SK-N-SH treated with all-trans-retinoic acid at 6 μM for 48 hours (cell line): Measurements from ENCODE around the gene FNDC11.

Experiments used
- ATAC-seq: fragments of 200-7000 bp; cut with Tn5 transposase; 3 replicates; pipeline ENCODE4 v1.9.1; 2020; ENCODE audit warnings: mild to moderate bottlenecking, moderate library complexity
- ARNTL ChIP-seq: fragments of 450-650 bp; formaldehyde crosslinking; IDR thresholded peaks from 2 replicates; pipeline ENCODE4 v1.5.0; 2020; ENCODE audit warnings: low read depth, mild to moderate bottlenecking, moderate library complexity, borderline replicate concordance
- BACH2 ChIP-seq: fragments of 250-450 bp; sonication (Bioruptor Pico); IDR thresholded peaks from 2 replicates; pipeline ENCODE4 v1.9.0; 2021; ENCODE audit warnings: mild to moderate bottlenecking, borderline replicate concordance
- CREB5 ChIP-seq: fragments of 250-450 bp; sonication (Bioruptor Pico); IDR thresholded peaks from 2 replicates; pipeline ENCODE4 v1.5.1; 2020; ENCODE audit warnings: low read depth, mild to moderate bottlenecking, moderate library complexity
- CSDC2 ChIP-seq: fragments of 250-450 bp; sonication (Bioruptor Pico); IDR thresholded peaks from 2 replicates; pipeline ENCODE4 v1.5.0; 2020; ENCODE audit warnings: mild to moderate bottlenecking, moderate library complexity
- CSRNP3 ChIP-seq: fragments of 250-450 bp; sonication (Bioruptor Pico); IDR thresholded peaks from 2 replicates; pipeline ENCODE4 v1.5.1; 2021; ENCODE audit warnings: mild to moderate bottlenecking, moderate library complexity
- ESRRG ChIP-seq: fragments of 250-450 bp; sonication (Bioruptor Pico); IDR thresholded peaks from 2 replicates; pipeline ENCODE4 v1.6.1; 2021; ENCODE audit warnings: mild to moderate bottlenecking
- GLIS3 ChIP-seq: fragments of 250-450 bp; sonication (Bioruptor Pico); IDR thresholded peaks from 2 replicates; pipeline ENCODE4 v1.5.0; 2020; ENCODE audit warnings: mild to moderate bottlenecking, moderate library complexity
- ISL1 ChIP-seq: fragments of 250-450 bp; sonication (Bioruptor Pico); IDR thresholded peaks from 2 replicates; pipeline ENCODE4 v2.1.2; 2022; ENCODE audit warnings: mild to moderate bottlenecking, moderate library complexity
- OSR1 ChIP-seq: fragments of 250-450 bp; sonication (Bioruptor Pico); IDR thresholded peaks from 2 replicates; pipeline ENCODE4 v1.8.0; 2022; ENCODE audit warnings: moderate library complexity, mild to moderate bottlenecking, inconsistent platforms
- PATZ1 ChIP-seq: fragments of 250-450 bp; sonication (Bioruptor Pico); IDR thresholded peaks from 2 replicates; pipeline ENCODE4 v1.8.0; 2020; ENCODE audit warnings: mild to moderate bottlenecking, moderate library complexity, borderline replicate concordance
- POU6F1 ChIP-seq: fragments of 250-450 bp; sonication (Bioruptor Pico); IDR thresholded peaks from 2 replicates; pipeline ENCODE4 v1.8.0; 2021; ENCODE audit warnings: low read depth, mild to moderate bottlenecking, moderate library complexity, borderline replicate concordance
- PPARA ChIP-seq: fragments of 250-450 bp; sonication (Bioruptor Pico); IDR thresholded peaks from 2 replicates; pipeline ENCODE4 v1.5.0; 2020; ENCODE audit warnings: mild to moderate bottlenecking, borderline replicate concordance
- RARB ChIP-seq: fragments of 250-450 bp; sonication (Bioruptor Pico); IDR thresholded peaks from 2 replicates; pipeline ENCODE4 v1.8.0; 2021; ENCODE audit warnings: mild to moderate bottlenecking, moderate library complexity
- SNAI2 ChIP-seq: fragments of 250-450 bp; sonication (Bioruptor Pico); IDR thresholded peaks from 2 replicates; pipeline ENCODE4 v1.5.0; 2020; ENCODE audit warnings: mild to moderate bottlenecking, moderate library complexity
- TCF4 ChIP-seq: fragments of 250-450 bp; sonication (Bioruptor Pico); IDR thresholded peaks from 2 replicates; pipeline ENCODE4 v1.8.0; 2021; ENCODE audit warnings: mild to moderate bottlenecking, moderate library complexity, borderline replicate concordance
- TOX ChIP-seq: fragments of 250-450 bp; sonication (Bioruptor Pico); IDR thresholded peaks from 2 replicates; pipeline ENCODE4 v1.8.0; 2021; ENCODE audit warnings: mild to moderate bottlenecking, moderate library complexity, borderline replicate concordance
- TSHZ2 ChIP-seq: fragments of 250-450 bp; sonication (Bioruptor Pico); IDR thresholded peaks from 2 replicates; pipeline ENCODE4 v1.5.0; 2020; ENCODE audit warnings: mild to moderate bottlenecking, moderate library complexity
- ZC3H10 ChIP-seq: fragments of 250-450 bp; sonication (Bioruptor Pico); IDR thresholded peaks from 2 replicates; pipeline ENCODE4 v1.5.1; 2021; ENCODE audit warnings: mild to moderate bottlenecking, moderate library complexity
- ZFP3 ChIP-seq: fragments of 250-450 bp; sonication (Bioruptor Pico); IDR thresholded peaks from 2 replicates; pipeline ENCODE4 v1.5.0; 2020; ENCODE audit warnings: mild to moderate bottlenecking, moderate library complexity
- ZNF565 ChIP-seq: fragments of 450-650 bp; formaldehyde crosslinking; conservative IDR thresholded peaks from 2 replicates; pipeline ENCODE4 v1.5.0; 2020; ENCODE audit warnings: low read depth, mild to moderate bottlenecking, moderate library complexity
- ZNF70 ChIP-seq: fragments of 450-650 bp; formaldehyde crosslinking; IDR thresholded peaks from 2 replicates; pipeline ENCODE4 v1.5.0; 2020; ENCODE audit warnings: mild to moderate bottlenecking, moderate library complexity
- ZNF8 ChIP-seq: fragments of 450-650 bp; formaldehyde crosslinking; IDR thresholded peaks from 2 replicates; pipeline ENCODE4 v1.5.0; 2020; ENCODE audit warnings: mild to moderate bottlenecking, moderate library complexity

Gene FNDC11

GRCh38 chr20:63533388-63533787, 20.6 kb upstream of the FNDC11 start:
- no peak for ATAC-seq
- TF ChIP-seq TOX (CRISPR knock-in tag) = no peak
- TF ChIP-seq BACH2 (CRISPR knock-in tag) = no peak
- no peak for TF ChIP-seq CREB5 (CRISPR knock-in tag)
- no peak for TF ChIP-seq ZNF8 (CRISPR knock-in tag)
- TF ChIP-seq ZC3H10 (CRISPR knock-in tag) = no peak
- TF ChIP-seq ZNF70 (CRISPR knock-in tag) = no peak
- TF ChIP-seq ARNTL (CRISPR knock-in tag) = no peak
- no peak for TF ChIP-seq SNAI2
- no peak for TF ChIP-seq TSHZ2
- TF ChIP-seq ZNF565 (CRISPR knock-in tag) = no peak
- no peak for TF ChIP-seq ISL1
- TF ChIP-seq TCF4 (CRISPR knock-in tag) = no peak
- TF ChIP-seq OSR1 (CRISPR knock-in tag) = no peak
- no peak for TF ChIP-seq ZFP3 (CRISPR knock-in tag)
- TF ChIP-seq RARB (CRISPR knock-in tag) = no peak
- TF ChIP-seq PATZ1 (CRISPR knock-in tag) = no peak
- no peak for TF ChIP-seq PPARA (CRISPR knock-in tag)
- no peak for TF ChIP-seq POU6F1 (CRISPR knock-in tag)
- TF ChIP-seq GLIS3 = no peak
- TF ChIP-seq CSRNP3 = no peak

- no peak for ATAC-seq
- TF ChIP-seq CSDC2 (CRISPR knock-in tag) = no peak
- no peak for TF ChIP-seq CSRNP3
- TF ChIP-seq SNAI2 = no peak
These were observed 20.0 kb upstream of the FNDC11 start for GRCh38 chr20:63533871-63534393.

- ATAC-seq = no peak
- TF ChIP-seq TSHZ2 (no peak), TOX (CRISPR knock-in tag) (no peak), ESRRG (CRISPR knock-in tag) (no peak), BACH2 (CRISPR knock-in tag) (no peak), CSRNP3 (no peak), OSR1 (CRISPR knock-in tag) (no peak)
These were observed 19.5 kb upstream of the FNDC11 start for GRCh38 chr20:63534427-63534830.
